RWPE1 (cell line): ENCODE measurements around the gene SH3D19.

Experiments
- CTCF ChIA-PET: fragments of 350-600 bp; sonication (Branson Sonifier 250); formaldehyde crosslinking; extraction: SDS; loops from one replicate; lab custom pipeline; 2021; lab: Yijun Ruan, JAX
- POLR2A ChIA-PET: fragments of 400-600 bp; formaldehyde crosslinking; extraction: SDS; loops from one replicate; lab custom pipeline; 2020; ENCODE audit warnings: antibody characterized with exemption; ENCODE audit not compliant: low non-redundant PET; lab: Yijun Ruan, JAX
- DNase-seq: peaks from one replicate; pipeline ENCODE4 v3.0.0; 2012; ENCODE audit warnings: low spot score
- H3K27ac ChIP-seq: fragments of 450-650 bp; 2 replicates; pipeline ENCODE4 v1.5.1; 2017
- TF ChIP-seq, protein P1 (sequence below): fragments of 450-650 bp; conservative IDR thresholded peaks from 2 replicates; pipeline ENCODE4 v1.5.1; 2017; ENCODE audit warnings: low read depth, mild to moderate bottlenecking

Gene SH3D19

DNA sequence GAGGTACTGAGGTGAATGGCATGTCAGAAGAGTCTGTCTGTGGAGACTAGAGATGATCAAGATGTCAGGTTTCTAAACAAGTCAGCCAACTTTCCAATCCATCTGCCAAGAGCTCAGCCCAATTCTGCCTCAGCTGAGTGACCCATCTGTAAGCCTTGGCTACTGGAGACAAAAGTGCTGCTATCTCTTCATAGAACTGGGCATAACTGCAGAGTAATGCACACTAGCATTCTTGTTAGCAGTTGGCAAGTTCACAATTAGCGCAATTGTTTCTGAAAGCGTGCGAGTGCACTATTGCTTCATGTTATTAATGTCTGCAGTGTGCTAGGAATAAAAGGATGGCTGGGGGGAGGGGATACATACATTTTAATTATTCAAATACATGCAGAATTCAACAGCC is 32.9 kb upstream of the SH3D19 start:
- TF ChIP-seq, protein P1, sequence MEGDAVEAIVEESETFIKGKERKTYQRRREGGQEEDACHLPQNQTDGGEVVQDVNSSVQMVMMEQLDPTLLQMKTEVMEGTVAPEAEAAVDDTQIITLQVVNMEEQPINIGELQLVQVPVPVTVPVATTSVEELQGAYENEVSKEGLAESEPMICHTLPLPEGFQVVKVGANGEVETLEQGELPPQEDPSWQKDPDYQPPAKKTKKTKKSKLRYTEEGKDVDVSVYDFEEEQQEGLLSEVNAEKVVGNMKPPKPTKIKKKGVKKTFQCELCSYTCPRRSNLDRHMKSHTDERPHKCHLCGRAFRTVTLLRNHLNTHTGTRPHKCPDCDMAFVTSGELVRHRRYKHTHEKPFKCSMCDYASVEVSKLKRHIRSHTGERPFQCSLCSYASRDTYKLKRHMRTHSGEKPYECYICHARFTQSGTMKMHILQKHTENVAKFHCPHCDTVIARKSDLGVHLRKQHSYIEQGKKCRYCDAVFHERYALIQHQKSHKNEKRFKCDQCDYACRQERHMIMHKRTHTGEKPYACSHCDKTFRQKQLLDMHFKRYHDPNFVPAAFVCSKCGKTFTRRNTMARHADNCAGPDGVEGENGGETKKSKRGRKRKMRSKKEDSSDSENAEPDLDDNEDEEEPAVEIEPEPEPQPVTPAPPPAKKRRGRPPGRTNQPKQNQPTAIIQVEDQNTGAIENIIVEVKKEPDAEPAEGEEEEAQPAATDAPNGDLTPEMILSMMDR, result no peak

DNA sequence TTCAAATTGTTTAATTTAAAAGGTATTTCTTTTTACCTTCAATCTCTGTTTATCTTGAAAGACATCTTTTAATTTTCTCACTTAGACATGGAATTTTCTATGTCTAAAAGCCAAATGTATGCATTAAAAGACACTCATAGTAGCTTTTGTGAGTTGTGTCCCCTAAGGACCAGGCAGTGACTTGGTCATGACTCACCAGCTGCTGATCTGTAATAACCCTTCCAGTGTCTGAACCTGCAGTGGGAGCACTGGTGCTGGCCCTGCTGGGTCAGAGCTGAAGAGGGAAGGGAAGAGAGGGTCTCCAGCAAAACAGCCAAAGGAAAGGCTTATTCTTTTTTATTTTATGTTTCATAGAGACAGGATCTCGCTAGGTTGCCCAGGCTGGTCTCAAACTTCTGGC is 31.1 kb upstream of the SH3D19 start:
- TF ChIP-seq, protein P1, result no peak
- ChIA-PET CTCF (no interaction called here), POLR2A (no interaction called here)
- H3K27ac ChIP-seq, result no peak overlapping the region
- peak; percentile 41 for DNase-seq

More for the DNA sequence above, 32.9 kb upstream of the SH3D19 start:
- H3K27ac ChIP-seq, result no peak overlapping the region
- no peak for DNase-seq
- ChIA-PET POLR2A (no interaction called here), CTCF (interaction anchor here (0.5 kb wide), 1 partner anchor 220 kb away, joined by 3 read pairs; no protein-coding TSS in a partner anchor)

DNA sequence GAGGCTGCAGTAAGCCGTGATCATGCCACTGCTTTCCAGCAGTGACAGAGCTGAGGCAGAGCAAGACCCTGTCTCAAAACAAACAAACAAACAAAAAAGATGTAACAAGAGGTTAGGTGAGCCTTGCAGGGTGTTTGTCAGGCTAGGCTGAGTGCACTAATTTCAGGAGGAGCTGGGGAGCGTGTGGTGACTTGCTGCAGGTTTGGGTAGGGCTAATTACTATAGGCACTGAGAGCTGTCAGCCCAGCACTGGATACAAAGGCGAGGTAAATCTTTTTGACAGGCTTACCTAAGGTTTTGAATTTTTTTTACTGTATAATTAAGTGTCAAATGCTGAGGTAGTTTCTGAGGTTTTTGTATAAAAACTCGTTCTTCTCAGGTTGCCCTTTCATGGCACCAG is 29.8 kb upstream of the SH3D19 start:
- DNase-seq, result peak; percentile 58
- ChIA-PET CTCF (interaction anchor here (0.6 to 1.3 kb wide), 2 partner anchors 10 to 274 kb away, joined by 3 to 4 read pairs; no protein-coding TSS in a partner anchor), POLR2A (interaction anchor here (0.6 to 0.8 kb wide), 2 partner anchors 29 to 993 kb away, joined by 3 to 7 read pairs; partner anchors contain the start of gene SH3D19)
- TF ChIP-seq, protein P1, result no peak
- H3K27ac ChIP-seq, result no peak overlapping the region

DNA sequence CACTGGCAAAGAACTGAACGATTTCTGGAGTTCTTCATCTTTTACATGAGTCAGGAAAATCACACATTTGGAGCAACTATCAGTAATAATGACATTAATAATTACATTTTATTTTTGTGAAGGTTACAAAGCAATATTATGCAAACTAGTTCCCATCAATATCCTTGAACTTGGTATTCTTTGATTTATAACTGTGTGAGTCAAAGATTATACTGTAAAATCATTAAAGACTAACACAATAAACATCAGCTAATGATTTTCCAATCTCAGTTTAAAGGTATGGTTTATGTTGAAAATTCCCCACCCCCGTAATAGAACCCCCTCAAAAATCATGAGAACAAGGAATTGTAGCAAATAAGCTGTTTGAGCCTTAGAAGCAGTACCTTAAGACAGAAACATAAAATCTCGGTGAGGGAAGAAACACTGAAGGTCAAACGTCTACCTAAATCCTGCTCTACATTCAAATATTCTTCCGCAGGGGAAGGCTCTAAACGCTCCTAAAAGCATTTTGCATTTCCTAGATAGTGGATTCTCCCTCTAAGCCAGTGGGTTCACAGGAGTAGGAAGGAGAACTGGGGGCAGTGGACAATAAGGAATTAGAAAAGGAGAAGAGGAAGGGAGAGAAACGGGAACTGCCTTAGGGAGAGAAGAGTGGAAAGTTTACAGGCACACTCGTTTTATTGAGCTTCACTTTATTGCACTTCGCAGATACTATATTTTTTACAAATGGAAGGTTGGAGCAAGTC is 22.3 kb upstream of the SH3D19 start:
- TF ChIP-seq, protein P1, result no peak
- no peak for DNase-seq
- ChIA-PET POLR2A (no interaction called here), CTCF (no interaction called here)
- no peak overlapping the region for H3K27ac ChIP-seq

DNA sequence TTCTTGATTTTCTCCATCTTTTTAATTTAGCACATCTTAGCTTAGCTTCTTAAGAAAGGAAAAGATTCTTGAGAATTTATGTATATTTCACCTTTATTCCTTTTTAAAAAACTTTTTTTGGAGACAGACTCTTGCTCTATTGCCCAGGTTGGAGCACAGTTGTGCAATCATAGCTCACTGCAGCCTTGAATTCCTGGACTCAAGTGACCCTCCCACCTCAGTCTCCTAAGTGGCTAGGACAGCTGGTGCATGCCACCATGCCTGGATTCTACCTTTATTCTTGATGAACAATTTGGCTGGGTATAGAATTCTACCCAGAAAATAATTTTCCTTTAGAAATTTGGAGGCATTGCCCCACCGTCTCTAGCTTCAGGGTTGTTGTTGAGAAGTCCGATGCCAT is 19.5 kb upstream of the SH3D19 start:
- no peak overlapping the region for H3K27ac ChIP-seq
- no peak for DNase-seq
- TF ChIP-seq, protein P1, result no peak
- CTCF ChIA-PET, result interaction anchor here (1.0 kb wide), 1 partner anchor 10 kb away, joined by 4 read pairs; no protein-coding TSS in a partner anchor
- POLR2A ChIA-PET, result no interaction called here

DNA sequence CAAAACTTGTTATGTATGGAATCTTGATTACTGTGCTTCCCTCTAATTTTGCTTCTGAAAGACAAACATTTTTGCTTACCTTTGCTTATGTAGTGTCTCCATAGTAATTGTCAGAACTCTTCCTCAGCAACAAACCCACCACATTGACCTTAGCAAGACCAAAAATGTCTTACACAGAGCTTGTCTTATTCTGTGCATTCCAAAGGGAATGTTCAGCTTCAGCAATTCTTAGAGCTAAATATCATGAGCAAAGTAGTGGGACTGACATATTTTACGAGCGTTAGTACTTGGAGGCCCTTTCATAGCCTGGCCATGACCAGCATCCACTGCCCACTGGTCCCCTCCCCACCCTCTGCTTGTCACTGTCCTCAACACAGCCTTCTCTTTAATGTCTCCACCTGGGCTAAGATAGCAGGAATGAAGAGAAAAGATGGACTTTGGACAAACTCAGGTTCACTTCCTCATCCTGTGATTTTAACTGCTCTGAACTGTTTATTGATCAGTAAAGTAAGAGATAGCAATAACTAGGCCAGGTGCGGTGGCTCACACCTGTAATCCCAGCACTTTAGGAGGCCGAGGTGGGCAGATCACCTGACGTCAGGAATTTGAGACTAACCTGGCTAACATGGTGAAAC is 15.5 kb upstream of the SH3D19 start:
- POLR2A ChIA-PET, result no interaction called here
- TF ChIP-seq, protein P1, result no peak
- CTCF ChIA-PET, result interaction anchor here (0.7 kb wide), 2 partner anchors 9 to 117 kb away, joined by 3 to 8 read pairs; no protein-coding TSS in a partner anchor
- no peak overlapping the region for H3K27ac ChIP-seq
- no peak for DNase-seq
